CD14-positive monocyte (primary cell): Measurements from ENCODE around the gene ARHGEF6. TPM values are rescaled to one million over a fixed set of nuclear protein-coding genes. Genes with fewer than 3 reads are reported as not detected.

Experiments used
- DNase-seq, 3 donors: peaks; one replicate each; pipeline ENCODE4 v3.0.0-alpha.2; 2011 to 2022
- H2AFZ ChIP-seq: 2 replicates; pipeline ENCODE4 v1.6.0; 2012; ENCODE audit warnings: mild to moderate bottlenecking, low read depth, low read length, inconsistent platforms; ENCODE audit not compliant: insufficient read depth, poor library complexity, severe bottlenecking
- H3K27ac ChIP-seq, 2 donors: 1 replicate in 1 of 2; 2 replicates in 1 of 2; pipeline ENCODE4 v1.5.1; 2012 to 2013; ENCODE audit warnings: low read length in 2 of 2, control low read depth in 1 of 2, inconsistent platforms in 1 of 2, low read depth in 1 of 2, mild to moderate bottlenecking in 1 of 2
- H3K27me3 ChIP-seq, 2 donors: one replicate each; pipeline versions ENCODE4 v1.6.0 to v1.6.1; 2011 to 2013; ENCODE audit warnings: low read length in 2 of 2; ENCODE audit not compliant: control insufficient read depth in 2 of 2, insufficient read depth in 2 of 2
- H3K36me3 ChIP-seq, 2 donors: replicated peaks in 1 of 2; 1 replicate in 1 of 2; 2 replicates in 1 of 2; pipeline versions ENCODE4 v1.5.1 to v1.6.1; 2012 to 2013; ENCODE audit warnings: low read length in 2 of 2, control low read depth in 1 of 2, inconsistent platforms in 1 of 2, mild to moderate bottlenecking in 1 of 2; ENCODE audit not compliant: insufficient read depth in 2 of 2, control insufficient read depth in 1 of 2
- H3K4me1 ChIP-seq, 2 donors: 1 replicate in 1 of 2; 2 replicates in 1 of 2; pipeline versions ENCODE4 v1.5.1 to v1.6.1; 2012 to 2013; ENCODE audit warnings: low read length in 2 of 2, control low read depth in 1 of 2, inconsistent platforms in 1 of 2, mild to moderate bottlenecking in 1 of 2, moderate library complexity in 1 of 2; ENCODE audit not compliant: insufficient read depth in 2 of 2, control insufficient read depth in 1 of 2
- H3K4me2 ChIP-seq: replicated peaks from 2 replicates; pipeline ENCODE3; 2012; ENCODE audit warnings: low read length, moderate library complexity, mild to moderate bottlenecking; ENCODE audit not compliant: poor library complexity, severe bottlenecking; ENCODE audit errors: extremely low read depth
- H3K4me3 ChIP-seq, 3 experiments: fragments of 200-600 bp in 1 of 3; sonication (generic) in 1 of 3; replicated peaks in 1 of 3; 1 replicate in 2 of 3; 2 replicates in 1 of 3; pipeline ENCODE4 v1.5.1; 2011 to 2013; ENCODE audit warnings: low read length in 3 of 3, mild to moderate bottlenecking in 3 of 3, control low read depth in 2 of 3, low read depth in 2 of 3, inconsistent platforms in 1 of 3, moderate library complexity in 1 of 3
- H3K79me2 ChIP-seq: 2 replicates; pipeline ENCODE4 v1.6.0; 2012; ENCODE audit warnings: mild to moderate bottlenecking, control low read depth, inconsistent platforms, low read length, moderate library complexity; ENCODE audit not compliant: insufficient read depth
- H3K9ac ChIP-seq: 2 replicates; pipeline ENCODE4 v1.6.0; 2017; ENCODE audit warnings: low read length, mild to moderate bottlenecking; ENCODE audit not compliant: insufficient read depth, poor library complexity, severe bottlenecking
- H3K9me3 ChIP-seq, 2 donors: replicated peaks in 1 of 2; 1 replicate in 1 of 2; 2 replicates in 1 of 2; pipeline versions ENCODE4 v1.5.1 to v1.6.1; 2012 to 2013; ENCODE audit warnings: low read length in 2 of 2, control low read depth in 1 of 2; ENCODE audit not compliant: control insufficient read depth in 1 of 2, insufficient read depth in 1 of 2
- H4K20me1 ChIP-seq: 2 replicates; pipeline ENCODE4 v1.6.0; 2012; ENCODE audit warnings: mild to moderate bottlenecking, low read length, control low read depth, moderate library complexity; ENCODE audit not compliant: insufficient read depth
- H3K27ac Mint-ChIP-seq, 7 donors: one replicate each; pipeline ENCODE4 v1.8.0; 2020; ENCODE audit warnings: mild to moderate bottlenecking in 7 of 7, mixed read lengths in 7 of 7, moderate library complexity in 6 of 7, inconsistent platforms in 2 of 7
- H3K27me3 Mint-ChIP-seq, 3 donors: one replicate each; pipeline ENCODE4 v1.8.0; 2021 to 2022; ENCODE audit warnings: low read depth in 3 of 3, mild to moderate bottlenecking in 3 of 3, mixed read lengths in 3 of 3, moderate library complexity in 3 of 3, inconsistent platforms in 1 of 3
- H3K36me3 Mint-ChIP-seq, 2 donors: one replicate each; pipeline ENCODE4 v1.8.0; 2020; ENCODE audit warnings: mixed read lengths in 2 of 2, inconsistent platforms in 1 of 2, mild to moderate bottlenecking in 1 of 2
- H3K4me1 Mint-ChIP-seq: one replicate; pipeline ENCODE4 v1.8.0; 2020; ENCODE audit warnings: mild to moderate bottlenecking, mixed read lengths
- H3K4me3 Mint-ChIP-seq, 2 donors: one replicate each; pipeline ENCODE4 v1.8.0; 2020; ENCODE audit warnings: mild to moderate bottlenecking in 2 of 2, mixed read lengths in 2 of 2, moderate library complexity in 1 of 2
- H3K9me3 Mint-ChIP-seq, 7 donors: one replicate each; pipeline ENCODE4 v1.8.0; 2020 to 2022; ENCODE audit warnings: mixed read lengths in 7 of 7, mild to moderate bottlenecking in 6 of 7, moderate library complexity in 6 of 7, inconsistent platforms in 2 of 7
- CTCF ChIP-seq: fragments of 200-600 bp; IDR thresholded peaks from one replicate; pipeline ENCODE4 v1.8.0; 2022; ENCODE audit warnings: antibody characterized with exemption, mild to moderate bottlenecking
- WGBS: methylation state at CpG from one replicate; pipeline ENCODE4 v1.1.5; 2013; ENCODE audit warnings: missing lambda C conversion rate; ENCODE audit not compliant: insufficient coverage; 5-methylcytosine and 5-hydroxymethylcytosine counted together
- intact Hi-C, 2 donors: fragments of 100-400 bp; cut with micrococcal nuclease; formaldehyde crosslinking; loops; one replicate each; pipeline versions ENCODE4 v1.15.0 to v1.15.1; 2023
- polyA plus RNA-seq, 3 donors: library from polyadenylated mRNA; depleted of rRNA in 1 of 3; unstranded in 2 of 3; stranded (reverse) in 1 of 3; fragments of 300-500 nt in 2 of 3; fragments of >200 nt in 1 of 3; fragmentation: Illumina TruSeq in 2 of 3; gene quantifications; 1 replicate in 2 of 3; 2 replicates in 1 of 3; pipeline ENCODE4 v1.2.3, GENCODE V29; 2012 to 2021

Gene ARHGEF6
- polyA plus RNA-seq, 3 donors: 51.4 to 79.2 (median 57.0) TPM

- Mint-ChIP-seq H3K36me3 (peaks cover 33 to 46% of the 10 kb centered on the region in 2 donors), H3K27ac (no peak overlapping the region), H3K9me3 (no peaks in the 10 kb centered on the region), H3K4me3 (no peak overlapping the region), H3K4me1 (no peaks in the 10 kb centered on the region), H3K27me3 (no peaks in the 10 kb centered on the region)
- WGBS: no CpG with 5 or more reads among the region's 5 CpGs
- no peak overlapping the region for H3K27ac ChIP-seq
- H3K4me2 ChIP-seq: no peak overlapping the region
- no peaks in the 10 kb centered on the region for H3K4me1 ChIP-seq
- H3K9me3 ChIP-seq: no peaks in the 10 kb centered on the region
- intact Hi-C loops: no loop called here
- H2AFZ ChIP-seq: no peak overlapping the region
- no peak overlapping the region for H3K4me3 ChIP-seq
- H3K27me3 ChIP-seq: no peaks in the 10 kb centered on the region
- no peak for TF ChIP-seq CTCF
- peaks cover 59 to 89% of the 10 kb centered on the region in 2 donors for H3K36me3 ChIP-seq
- H4K20me1 ChIP-seq: no peaks in the 10 kb centered on the region
- H3K79me2 ChIP-seq: no peaks in the 10 kb centered on the region
- no peak for DNase-seq
- no peak overlapping the region for H3K9ac ChIP-seq
Measured at GRCh38 chrX:136684120-136684519, 96.6 kb downstream of the ARHGEF6 start.

- no peak for TF ChIP-seq CTCF
- no peaks in the 10 kb centered on the region for H3K4me1 ChIP-seq
- H3K9me3 ChIP-seq: no peaks in the 10 kb centered on the region
- H3K4me2 ChIP-seq: no peak overlapping the region
- no peak overlapping the region for H3K27ac ChIP-seq
- Mint-ChIP-seq H3K27me3 (no peaks in the 10 kb centered on the region), H3K36me3 (peaks cover 50 to 61% of the 10 kb centered on the region in 2 donors), H3K9me3 (peaks cover 0 to 2% (median 0%) of the 10 kb centered on the region in 7 donors), H3K27ac (peak overlapping the region in 1 of 7 donors; percentile 52), H3K4me3 (no peak overlapping the region), H3K4me1 (no peaks in the 10 kb centered on the region)
- H4K20me1 ChIP-seq: no peaks in the 10 kb centered on the region
- H2AFZ ChIP-seq: no peak overlapping the region
- H3K27me3 ChIP-seq: no peaks in the 10 kb centered on the region
- DNase-seq: no peak
- H3K79me2 ChIP-seq: no peaks in the 10 kb centered on the region
- no peak overlapping the region for H3K4me3 ChIP-seq
- WGBS: 89% methylated on average over 3 of the region's 6 CpGs
- intact Hi-C loops: no loop called here
- no peak overlapping the region for H3K9ac ChIP-seq
- H3K36me3 ChIP-seq: peaks cover 61 to 95% of the 10 kb centered on the region in 2 donors
Measured at GRCh38 chrX:136679531-136679930, 101.2 kb downstream of the ARHGEF6 start.
